ENCODE data around the gene MYO18B. TPM values are rescaled to one million over a fixed set of nuclear protein-coding genes. Genes with fewer than 3 reads are reported as not detected.
A peak's percentile ranks its signal among the peaks of the same experiment; 100 is the strongest.

Gene MYO18B, protein sequence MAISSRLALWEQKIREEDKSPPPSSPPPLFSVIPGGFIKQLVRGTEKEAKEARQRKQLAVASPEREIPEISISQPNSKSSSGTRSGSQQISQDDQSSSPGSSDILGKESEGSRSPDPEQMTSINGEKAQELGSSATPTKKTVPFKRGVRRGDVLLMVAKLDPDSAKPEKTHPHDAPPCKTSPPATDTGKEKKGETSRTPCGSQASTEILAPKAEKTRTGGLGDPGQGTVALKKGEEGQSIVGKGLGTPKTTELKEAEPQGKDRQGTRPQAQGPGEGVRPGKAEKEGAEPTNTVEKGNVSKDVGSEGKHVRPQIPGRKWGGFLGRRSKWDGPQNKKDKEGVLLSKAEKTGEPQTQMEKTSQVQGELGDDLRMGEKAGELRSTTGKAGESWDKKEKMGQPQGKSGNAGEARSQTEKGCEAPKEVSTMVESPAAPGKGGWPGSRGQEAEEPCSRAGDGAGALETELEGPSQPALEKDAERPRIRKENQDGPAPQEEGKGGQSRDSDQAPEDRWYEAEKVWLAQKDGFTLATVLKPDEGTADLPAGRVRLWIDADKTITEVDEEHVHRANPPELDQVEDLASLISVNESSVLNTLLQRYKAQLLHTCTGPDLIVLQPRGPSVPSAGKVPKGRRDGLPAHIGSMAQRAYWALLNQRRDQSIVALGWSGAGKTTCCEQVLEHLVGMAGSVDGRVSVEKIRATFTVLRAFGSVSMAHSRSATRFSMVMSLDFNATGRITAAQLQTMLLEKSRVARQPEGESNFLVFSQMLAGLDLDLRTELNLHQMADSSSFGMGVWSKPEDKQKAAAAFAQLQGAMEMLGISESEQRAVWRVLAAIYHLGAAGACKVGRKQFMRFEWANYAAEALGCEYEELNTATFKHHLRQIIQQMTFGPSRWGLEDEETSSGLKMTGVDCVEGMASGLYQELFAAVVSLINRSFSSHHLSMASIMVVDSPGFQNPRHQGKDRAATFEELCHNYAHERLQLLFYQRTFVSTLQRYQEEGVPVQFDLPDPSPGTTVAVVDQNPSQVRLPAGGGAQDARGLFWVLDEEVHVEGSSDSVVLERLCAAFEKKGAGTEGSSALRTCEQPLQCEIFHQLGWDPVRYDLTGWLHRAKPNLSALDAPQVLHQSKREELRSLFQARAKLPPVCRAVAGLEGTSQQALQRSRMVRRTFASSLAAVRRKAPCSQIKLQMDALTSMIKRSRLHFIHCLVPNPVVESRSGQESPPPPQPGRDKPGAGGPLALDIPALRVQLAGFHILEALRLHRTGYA (N-terminal part only)
- total RNA-seq (2014; rRNA removed; shearing (Covaris generic)), result 0.11 and 0.63 TPM in 2 replicates

DNA sequence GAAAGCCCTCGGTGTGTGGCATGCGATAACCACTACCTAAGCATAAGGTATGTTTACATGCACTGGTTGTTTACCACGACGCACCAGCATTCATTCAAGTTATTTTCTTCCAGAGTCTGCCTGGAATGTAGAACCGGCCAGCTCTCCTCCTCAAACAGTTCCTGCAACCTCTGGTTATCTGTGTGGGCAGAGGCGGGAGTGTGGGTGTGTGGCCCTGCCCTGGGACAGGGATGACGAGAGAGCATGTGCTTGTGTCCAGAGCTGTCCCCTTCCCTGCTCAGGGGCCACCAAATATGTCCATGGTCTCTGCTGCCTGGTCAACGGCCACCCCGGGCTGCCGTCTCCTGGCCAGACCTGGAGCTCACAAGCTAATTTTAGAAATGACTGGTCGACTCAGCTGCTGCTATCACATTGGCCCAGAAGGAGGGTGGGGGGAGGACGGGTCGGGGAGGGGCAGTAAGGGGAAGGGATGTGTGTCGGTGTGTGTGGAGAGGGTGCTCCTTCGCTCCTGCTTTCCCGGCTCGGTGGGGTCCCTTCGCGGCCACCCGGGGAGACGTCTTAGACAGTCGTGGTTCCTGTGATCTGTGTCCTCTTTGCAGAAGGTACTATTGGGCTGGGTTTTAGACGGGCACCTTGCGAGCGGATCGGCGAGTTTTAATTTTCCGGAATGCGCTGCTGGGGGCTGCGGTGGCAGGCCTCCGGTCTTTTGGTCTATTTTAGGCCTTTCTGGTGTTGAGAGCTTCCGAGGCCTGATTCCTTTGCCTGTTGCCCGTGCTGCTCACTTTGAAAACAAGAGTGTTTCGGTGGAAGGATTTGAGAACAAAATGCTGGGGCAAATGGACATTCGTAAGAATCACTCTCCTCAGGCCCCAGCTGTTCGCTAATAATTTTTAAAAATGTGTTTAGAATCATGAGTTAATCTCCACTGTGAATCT lies at the start of gene MYO18B:
TSS of gene MYO18B (plus strand) at position 497 of the 935 bp plus-strand sequence. CDS start 18,905 bp downstream, outside the sequence.
- no peak within 1 kb of the TSS for H3K4me3 ChIP-seq
- DNase-seq (ENCODE audit: low read depth in 1 of 2, low spot score in 2 of 2), result no peak
- no peaks in the 10 kb centered on the region for H3K9me3 ChIP-seq (replicated peaks)
- no peaks in the 10 kb centered on the region for H3K27me3 ChIP-seq (replicated peaks)
- no peaks in the 10 kb centered on the region for H3K36me3 ChIP-seq
- H3K27ac ChIP-seq, result no peak within 1 kb of the TSS
- H3K4me1 ChIP-seq (replicated peaks), result peaks cover 15% of the 10 kb centered on the region

- Histone ChIP-seq H3K9me3 (replicated peaks) (no peaks in the 10 kb centered on the region), H3K36me3 (peaks cover 3% of the 10 kb centered on the region; the same call in 1 of the 2 replicates), H3K27ac (no peak overlapping the region), H3K4me1 (replicated peaks) (no peaks in the 10 kb centered on the region), H3K4me3 (no peak overlapping the region), H3K27me3 (replicated peaks) (no peaks in the 10 kb centered on the region)
- no peak for DNase-seq (ENCODE audit: low read depth in 1 of 2, low spot score in 2 of 2)
Measured at GRCh38 chr22:25692397-25693267, 49.4 kb upstream of the MYO18B start.

DNA sequence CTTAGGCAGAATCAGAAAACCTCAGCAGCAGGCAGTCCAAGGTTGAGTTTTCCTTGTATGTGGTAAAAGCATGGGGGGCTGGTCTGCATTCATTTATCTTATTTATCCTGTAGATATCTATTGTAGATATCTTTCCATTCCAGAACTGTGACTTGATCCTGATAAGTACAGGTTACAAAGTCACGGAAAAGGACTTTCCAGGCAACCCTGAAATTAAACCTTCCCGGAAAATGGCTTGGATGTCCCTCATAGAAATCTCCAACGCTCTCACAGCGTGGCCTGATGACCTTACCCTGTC lies 48.8 kb upstream of the MYO18B start:
- Histone ChIP-seq H3K4me1 (replicated peaks) (no peaks in the 10 kb centered on the region), H3K9me3 (replicated peaks) (no peaks in the 10 kb centered on the region), H3K36me3 (peaks cover 3% of the 10 kb centered on the region; the same call in 1 of the 2 replicates), H3K27ac (no peak overlapping the region), H3K27me3 (replicated peaks) (no peaks in the 10 kb centered on the region), H3K4me3 (no peak overlapping the region)
- DNase-seq (ENCODE audit: low read depth in 1 of 2, low spot score in 2 of 2), result no peak

- peaks cover 3% of the 10 kb centered on the region; the same call in 1 of the 2 replicates for H3K36me3 ChIP-seq
- DNase-seq (ENCODE audit: low read depth in 1 of 2, low spot score in 2 of 2), result no peak
- no peak overlapping the region for H3K4me3 ChIP-seq
- H3K4me1 ChIP-seq (replicated peaks), result no peaks in the 10 kb centered on the region
- no peaks in the 10 kb centered on the region for H3K27me3 ChIP-seq (replicated peaks)
- no peaks in the 10 kb centered on the region for H3K9me3 ChIP-seq (replicated peaks)
- H3K27ac ChIP-seq, result no peak overlapping the region
Measured at GRCh38 chr22:25694196-25694907, 47.6 kb upstream of the MYO18B start.

GRCh38 chr22:25695146-25695545 lies 46.8 kb upstream of the MYO18B start:
- Histone ChIP-seq H3K27ac (no peak overlapping the region), H3K4me3 (no peak overlapping the region), H3K9me3 (replicated peaks) (no peaks in the 10 kb centered on the region), H3K4me1 (replicated peaks) (no peaks in the 10 kb centered on the region), H3K27me3 (replicated peaks) (no peaks in the 10 kb centered on the region), H3K36me3 (peaks cover 3% of the 10 kb centered on the region; the same call in 1 of the 2 replicates)
- no peak for DNase-seq (ENCODE audit: low read depth in 1 of 2, low spot score in 2 of 2)

GRCh38 chr22:25696763-25697162 lies 45.2 kb upstream of the MYO18B start:
- H3K9me3 ChIP-seq (replicated peaks), result no peaks in the 10 kb centered on the region
- H3K27ac ChIP-seq, result no peak overlapping the region
- no peak overlapping the region for H3K4me3 ChIP-seq
- H3K4me1 ChIP-seq (replicated peaks), result no peaks in the 10 kb centered on the region; the same call in 1 of the 2 replicates
- no peaks in the 10 kb centered on the region for H3K27me3 ChIP-seq (replicated peaks)
- H3K36me3 ChIP-seq, result no peaks in the 10 kb centered on the region; the same call in 1 of the 2 replicates
- DNase-seq (ENCODE audit: low read depth in 1 of 2, low spot score in 2 of 2), result no peak

GRCh38 chr22:25697181-25697664 lies 44.8 kb upstream of the MYO18B start:
- H3K27me3 ChIP-seq (replicated peaks), result no peaks in the 10 kb centered on the region
- no peak for DNase-seq (ENCODE audit: low read depth in 1 of 2, low spot score in 2 of 2)
- H3K27ac ChIP-seq, result no peak overlapping the region
- no peaks in the 10 kb centered on the region; the same call in 1 of the 2 replicates for H3K4me1 ChIP-seq (replicated peaks)
- H3K4me3 ChIP-seq, result no peak overlapping the region
- H3K9me3 ChIP-seq (replicated peaks), result no peaks in the 10 kb centered on the region
- H3K36me3 ChIP-seq, result no peaks in the 10 kb centered on the region

- no peaks in the 10 kb centered on the region; the same call in 1 of the 2 replicates for H3K4me1 ChIP-seq (replicated peaks)
- no peak overlapping the region for H3K4me3 ChIP-seq
- H3K27me3 ChIP-seq (replicated peaks), result no peaks in the 10 kb centered on the region
- H3K27ac ChIP-seq, result no peak overlapping the region
- no peak for DNase-seq (ENCODE audit: low read depth in 1 of 2, low spot score in 2 of 2)
- no peaks in the 10 kb centered on the region for H3K9me3 ChIP-seq (replicated peaks)
- H3K36me3 ChIP-seq, result no peaks in the 10 kb centered on the region
Measured at GRCh38 chr22:25697978-25698377, 44.0 kb upstream of the MYO18B start.

GRCh38 chr22:25698461-25698860 lies 43.5 kb upstream of the MYO18B start:
- Histone ChIP-seq H3K4me3 (no peak overlapping the region), H3K36me3 (no peaks in the 10 kb centered on the region), H3K27me3 (replicated peaks) (no peaks in the 10 kb centered on the region), H3K9me3 (replicated peaks) (no peaks in the 10 kb centered on the region), H3K27ac (no peak overlapping the region), H3K4me1 (replicated peaks) (no peaks in the 10 kb centered on the region; the same call in 1 of the 2 replicates)
- DNase-seq (ENCODE audit: low read depth in 1 of 2, low spot score in 2 of 2), result no peak

DNA sequence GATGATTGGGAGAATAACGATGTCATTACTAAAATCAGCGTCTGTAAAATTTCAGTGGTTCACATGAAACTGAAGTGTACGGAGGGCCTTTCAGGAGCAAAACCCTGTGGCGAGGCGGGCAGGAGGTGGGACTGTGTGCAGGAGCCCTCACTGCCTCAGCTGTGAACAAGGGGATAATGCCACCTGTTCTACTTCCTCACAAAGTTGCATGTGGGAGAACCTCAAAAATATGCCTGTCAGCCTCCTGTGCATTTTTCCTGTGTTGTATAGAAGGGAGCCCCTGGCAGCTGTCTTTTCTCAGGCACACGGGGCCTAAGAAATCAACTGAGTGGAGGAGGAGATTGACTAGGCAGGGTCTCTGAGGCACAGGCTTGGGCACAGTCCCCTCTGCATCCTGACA lies 43.0 kb upstream of the MYO18B start:
- Histone ChIP-seq H3K4me3 (no peak overlapping the region), H3K4me1 (replicated peaks) (no peaks in the 10 kb centered on the region; the same call in 1 of the 2 replicates), H3K9me3 (replicated peaks) (no peaks in the 10 kb centered on the region), H3K36me3 (no peaks in the 10 kb centered on the region), H3K27me3 (replicated peaks) (no peaks in the 10 kb centered on the region), H3K27ac (no peak overlapping the region)
- no peak for DNase-seq (ENCODE audit: low read depth in 1 of 2, low spot score in 2 of 2)

DNA sequence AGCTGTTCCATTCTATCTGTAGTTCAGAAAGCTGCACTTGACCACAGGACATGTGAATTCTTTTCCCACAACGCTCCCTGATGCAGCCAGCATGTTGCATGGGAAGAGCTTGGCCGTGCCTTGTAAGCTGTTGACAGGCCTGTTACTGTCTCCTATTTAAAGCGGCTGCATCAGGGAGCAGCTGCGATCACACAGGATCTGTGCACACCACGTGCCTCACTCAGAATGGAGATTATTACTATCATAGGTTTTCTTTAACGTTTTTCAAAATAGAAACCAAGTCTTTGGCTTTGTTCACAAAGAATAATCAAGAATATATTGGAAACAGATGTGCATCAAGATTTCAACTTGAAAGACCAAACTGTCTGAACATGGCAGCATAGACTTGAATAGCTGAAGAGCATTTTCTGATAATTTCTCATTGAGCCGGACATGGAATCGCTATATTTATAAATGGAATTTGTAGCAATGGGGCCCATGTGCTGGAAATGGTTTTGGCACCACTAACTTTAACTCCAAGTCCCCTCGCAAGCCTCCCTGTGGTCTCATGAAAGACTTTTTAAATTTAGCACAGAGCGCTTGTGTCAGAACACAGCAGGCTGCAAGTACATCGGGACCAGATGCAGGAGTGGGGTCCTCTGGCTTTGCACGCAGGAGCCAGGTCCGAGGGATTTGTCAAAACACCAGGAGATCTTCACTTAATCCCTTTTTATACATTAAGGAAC lies 40.8 kb upstream of the MYO18B start:
- H3K9me3 ChIP-seq (replicated peaks), result no peaks in the 10 kb centered on the region
- H3K27ac ChIP-seq, result no peak overlapping the region

More for the DNA sequence above, 40.8 kb upstream of the MYO18B start:
- Histone ChIP-seq H3K36me3 (no peaks in the 10 kb centered on the region), H3K4me3 (no peak overlapping the region), H3K27me3 (replicated peaks) (no peaks in the 10 kb centered on the region), H3K4me1 (replicated peaks) (no peaks in the 10 kb centered on the region; the same call in 1 of the 2 replicates)
- peak in 1 of 2 experiments; percentile 4 for DNase-seq (ENCODE audit: low read depth in 1 of 2, low spot score in 2 of 2)
